ENCODE results near the gene C6orf47. TPM values are rescaled to one million over a fixed set of nuclear protein-coding genes. Genes with fewer than 3 reads are reported as not detected.

Gene C6orf47
- total RNA-seq, 2 donors from 2014 or later = 17.8 to 19.2 TPM

GRCh38 chr6:31626952-31627351 is 33.6 kb downstream of the C6orf47 start:
- no peak for DNase-seq (ENCODE audit: low spot score)
- TF ChIP-seq, protein P1, sequence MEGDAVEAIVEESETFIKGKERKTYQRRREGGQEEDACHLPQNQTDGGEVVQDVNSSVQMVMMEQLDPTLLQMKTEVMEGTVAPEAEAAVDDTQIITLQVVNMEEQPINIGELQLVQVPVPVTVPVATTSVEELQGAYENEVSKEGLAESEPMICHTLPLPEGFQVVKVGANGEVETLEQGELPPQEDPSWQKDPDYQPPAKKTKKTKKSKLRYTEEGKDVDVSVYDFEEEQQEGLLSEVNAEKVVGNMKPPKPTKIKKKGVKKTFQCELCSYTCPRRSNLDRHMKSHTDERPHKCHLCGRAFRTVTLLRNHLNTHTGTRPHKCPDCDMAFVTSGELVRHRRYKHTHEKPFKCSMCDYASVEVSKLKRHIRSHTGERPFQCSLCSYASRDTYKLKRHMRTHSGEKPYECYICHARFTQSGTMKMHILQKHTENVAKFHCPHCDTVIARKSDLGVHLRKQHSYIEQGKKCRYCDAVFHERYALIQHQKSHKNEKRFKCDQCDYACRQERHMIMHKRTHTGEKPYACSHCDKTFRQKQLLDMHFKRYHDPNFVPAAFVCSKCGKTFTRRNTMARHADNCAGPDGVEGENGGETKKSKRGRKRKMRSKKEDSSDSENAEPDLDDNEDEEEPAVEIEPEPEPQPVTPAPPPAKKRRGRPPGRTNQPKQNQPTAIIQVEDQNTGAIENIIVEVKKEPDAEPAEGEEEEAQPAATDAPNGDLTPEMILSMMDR (IDR thresholded peaks at IDR 0.05) = no peak
- H3K4me3 ChIP-seq = no peak overlapping the region
- H3K36me3 ChIP-seq = peaks cover 88% of the 10 kb centered on the region
- no peaks in the 10 kb centered on the region for H3K9me3 ChIP-seq
- H3K27me3 ChIP-seq = no peaks in the 10 kb centered on the region
- H3K27ac ChIP-seq = no peak overlapping the region
- H3K4me1 ChIP-seq = peaks cover 0 to 10% of the 10 kb centered on the region in 2 donors

DNA sequence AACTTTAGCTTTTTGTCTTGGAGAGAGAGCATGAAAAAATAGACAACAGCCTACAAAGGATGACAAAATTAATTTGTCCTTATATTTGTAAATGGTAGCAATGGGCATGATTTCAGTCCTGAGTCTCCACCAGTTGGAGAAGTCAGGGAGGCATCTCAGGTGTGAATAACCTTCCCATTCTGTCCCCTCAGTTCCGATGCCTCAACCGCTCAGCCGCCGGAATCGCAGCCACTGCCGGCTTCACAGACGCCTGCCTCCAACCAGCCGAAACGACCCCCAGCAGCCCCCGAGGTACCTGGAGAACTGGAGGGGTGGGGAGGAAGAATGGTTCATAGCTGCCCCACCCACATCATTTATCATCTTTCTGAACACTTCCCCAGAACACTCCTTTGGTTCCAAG is 36.5 kb downstream of the C6orf47 start:
- Histone ChIP-seq H3K4me1 (peaks cover 0 to 18% of the 10 kb centered on the region in 2 donors), H3K27ac (no peak overlapping the region), H3K36me3 (peaks cover 59% of the 10 kb centered on the region), H3K27me3 (no peaks in the 10 kb centered on the region), H3K9me3 (no peaks in the 10 kb centered on the region), H3K4me3 (no peak overlapping the region)
- TF ChIP-seq, protein P1 (IDR thresholded peaks at IDR 0.05) = no peak
- DNase-seq (ENCODE audit: low spot score) = no peak

DNA sequence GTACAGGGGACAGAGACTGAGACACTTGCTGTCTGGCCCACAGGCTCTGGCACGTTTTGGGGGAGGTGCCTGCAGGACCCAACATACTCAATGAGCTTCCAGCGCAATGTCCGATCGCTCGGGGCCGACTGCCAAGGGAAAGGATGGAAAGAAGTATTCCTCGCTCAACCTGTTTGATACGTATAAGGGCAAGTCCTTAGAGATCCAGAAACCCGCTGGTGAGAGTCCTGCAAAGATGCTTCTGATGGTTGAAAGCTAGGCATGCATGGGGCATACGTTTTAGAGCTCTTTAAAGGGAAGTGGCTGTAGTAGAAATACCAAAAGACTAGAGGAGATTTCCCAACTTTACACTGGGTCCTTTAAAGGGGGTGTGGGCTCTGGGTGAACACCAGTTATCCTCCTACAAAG is 37.9 kb downstream of the C6orf47 start:
- Histone ChIP-seq H3K4me3 (no peak overlapping the region), H3K27me3 (no peaks in the 10 kb centered on the region), H3K36me3 (peaks cover 45% of the 10 kb centered on the region), H3K9me3 (no peaks in the 10 kb centered on the region), H3K4me1 (peaks cover 0 to 18% of the 10 kb centered on the region in 2 donors), H3K27ac (no peak overlapping the region)
- TF ChIP-seq, protein P1 (IDR thresholded peaks at IDR 0.05) = no peak
- DNase-seq (ENCODE audit: low spot score) = no peak

GRCh38 chr6:31621991-31622390 is 38.6 kb downstream of the C6orf47 start:
- peak overlapping the region in 1 of 2 donors; percentile 81 for H3K4me3 ChIP-seq
- no peak for DNase-seq (ENCODE audit: low spot score)
- no peaks in the 10 kb centered on the region for H3K27me3 ChIP-seq
- TF ChIP-seq, protein P1 (IDR thresholded peaks at IDR 0.05) = no peak
- peak overlapping the region; percentile 93 to 99 for H3K27ac ChIP-seq
- H3K9me3 ChIP-seq = no peaks in the 10 kb centered on the region
- H3K36me3 ChIP-seq = peaks cover 38% of the 10 kb centered on the region
- H3K4me1 ChIP-seq = peaks cover 0 to 18% of the 10 kb centered on the region in 2 donors

- peak overlapping the region; percentile 93 to 99 for H3K27ac ChIP-seq
- peak overlapping the region; percentile 63 to 81 for H3K4me3 ChIP-seq
- peaks cover 0 to 18% of the 10 kb centered on the region in 2 donors for H3K4me1 ChIP-seq
- H3K36me3 ChIP-seq = peaks cover 32% of the 10 kb centered on the region
- H3K9me3 ChIP-seq = no peaks in the 10 kb centered on the region
- no peaks in the 10 kb centered on the region for H3K27me3 ChIP-seq
- DNase-seq (ENCODE audit: low spot score) = no peak
- TF ChIP-seq, protein P1 (IDR thresholded peaks at IDR 0.05) = no peak
Measured at GRCh38 chr6:31621320-31621939, 39.1 kb downstream of the C6orf47 start.
